K562 (cell line): Measurements from ENCODE around the gene YARS1. TPM values are rescaled to one million over a fixed set of nuclear protein-coding genes. Genes with fewer than 3 reads are reported as not detected.

ENCODE experiments used
- ATAC-seq: fragments of 200-7000 bp; cut with Tn5 transposase; 3 replicates; pipeline ENCODE4 v1.9.1; 2020; ENCODE audit warnings: moderate library complexity
- BruUV-seq: library from RNA; stranded (reverse); fragments of 400-500 nt; replicated peaks from 2 replicates; lab custom pipeline; 2021; lab: Mats Ljungman, UMichigan
- CTCF ChIA-PET: fragments of 300-600 bp; formaldehyde crosslinking; extraction: SDS; loops from one replicate; lab custom pipeline; 2021; ENCODE audit warnings: low intra/inter-chr PET ratio; lab: Yijun Ruan, JAX
- POLR2A ChIA-PET: fragments of 300-600, 350-650 bp; sonication (Branson Sonifier 250); formaldehyde crosslinking; extraction: SDS; loops from one replicate; lab custom pipeline; 2021; ENCODE audit warnings: antibody characterized with exemption, inconsistent platforms; lab: Yijun Ruan, JAX
- DNase-seq, 4 experiments: peaks; one replicate each; pipeline versions ENCODE4 v3.0.0 to v3.0.0-alpha.2; 2011 to 2018; ENCODE audit warnings: low spot score in 3 of 4, mixed read lengths in 3 of 4; ENCODE audit errors: extremely low read depth in 1 of 4
- FAIRE-seq: peaks from 2 replicates; lab custom pipeline; 2011; peaks lifted over from hg19 to GRCh38; lab: Jason Lieb, UNC
- H2AFZ ChIP-seq: 2 replicates; pipeline ENCODE4 v1.6.0; 2011; ENCODE audit warnings: low read depth, low read length, control low read depth, inconsistent platforms
- H3K27ac ChIP-seq: fragments of 200-600 bp; 3 replicates; pipeline ENCODE4 v1.8.0; 2011; ENCODE audit warnings: low read depth, mild to moderate bottlenecking, control low read depth, inconsistent platforms, low read length, moderate library complexity, mixed read lengths; ENCODE audit errors: extremely low read depth
- H3K27me3 ChIP-seq, 2 experiments: fragments of 300-600 bp in 1 of 2; 2 replicates in 1 of 2; 3 replicates in 1 of 2; pipeline versions ENCODE4 v1.6.0 to v1.8.0; 2011; ENCODE audit warnings: inconsistent platforms in 2 of 2, low read length in 2 of 2, mild to moderate bottlenecking in 1 of 2, mixed read lengths in 1 of 2, moderate library complexity in 1 of 2; ENCODE audit not compliant: control insufficient read depth in 2 of 2, insufficient read depth in 2 of 2
- H3K36me3 ChIP-seq: fragments of 300-600 bp; 3 replicates; pipeline ENCODE4 v1.8.0; 2011; ENCODE audit warnings: mild to moderate bottlenecking, low read length, inconsistent platforms; ENCODE audit not compliant: control insufficient read depth, insufficient read depth
- H3K4me1 ChIP-seq, 2 experiments: fragments of 200-600 bp in 1 of 2; replicated peaks in 1 of 2; 2 replicates in 1 of 2; 3 replicates in 1 of 2; pipeline versions ENCODE4 v1.5.1 to v1.8.0; 2011; ENCODE audit warnings: inconsistent platforms in 2 of 2, low read length in 2 of 2, mild to moderate bottlenecking in 1 of 2, mixed read lengths in 1 of 2, moderate library complexity in 1 of 2; ENCODE audit not compliant: control insufficient read depth in 2 of 2, insufficient read depth in 2 of 2
- H3K4me2 ChIP-seq: 2 replicates; pipeline ENCODE4 v1.6.1; 2011; ENCODE audit warnings: low read length, control low read depth, inconsistent platforms, mixed read lengths; ENCODE audit not compliant: insufficient read depth
- H3K4me3 ChIP-seq: fragments of 200-600 bp; sonication (generic), shearing (Covaris generic); 2 replicates; pipeline ENCODE4 v1.5.1; 2016; ENCODE audit warnings: control low read depth, inconsistent platforms
- H3K79me2 ChIP-seq: fragments of 200-600 bp; 3 replicates; pipeline ENCODE4 v1.8.0; 2011; ENCODE audit warnings: low read length, inconsistent platforms; ENCODE audit not compliant: control insufficient read depth, insufficient read depth
- H3K9ac ChIP-seq, 2 experiments: 2 replicates each; pipeline versions ENCODE4 v1.6.0 to v1.6.1; 2011; ENCODE audit warnings: low read depth in 2 of 2, low read length in 2 of 2, control low read depth in 1 of 2, inconsistent platforms in 1 of 2, mild to moderate bottlenecking in 1 of 2, mixed read lengths in 1 of 2; ENCODE audit not compliant: insufficient read depth in 1 of 2
- H3K9me1 ChIP-seq: one replicate; pipeline ENCODE4 v1.6.0; 2011; ENCODE audit warnings: inconsistent platforms, mild to moderate bottlenecking, low read length, moderate library complexity; ENCODE audit not compliant: control insufficient read depth, insufficient read depth
- H3K9me3 ChIP-seq: replicated peaks from 2 replicates; pipeline ENCODE4 v1.5.1; 2011; ENCODE audit warnings: low read depth, low read length, inconsistent platforms; ENCODE audit not compliant: control insufficient read depth, insufficient read depth
- H4K20me1 ChIP-seq: replicated peaks from 2 replicates; pipeline ENCODE4 v1.6.1; 2011; ENCODE audit warnings: low read length, inconsistent platforms, mixed read lengths; ENCODE audit not compliant: control insufficient read depth, insufficient read depth
- FUS ChIP-seq: fragments of 200-400 bp; formaldehyde crosslinking; optimal IDR thresholded peaks from 2 replicates; pipeline ENCODE3; 2017; ENCODE audit warnings: low read depth, low read length
- GATAD2B ChIP-seq: fragments of 450-650 bp; IDR thresholded peaks from 2 replicates; pipeline ENCODE4 v1.6.1; 2017; ENCODE audit warnings: mild to moderate bottlenecking, borderline replicate concordance
- GTF2A2 ChIP-seq: IDR thresholded peaks from 2 replicates; pipeline ENCODE4 v1.6.1; 2016; ENCODE audit warnings: mild to moderate bottlenecking, missing genetic modification characterization, missing compliant biosample characterization
- HNRNPH1 ChIP-seq: fragments of 200-400 bp; formaldehyde crosslinking; optimal IDR thresholded peaks from 2 replicates; pipeline ENCODE3; 2017; ENCODE audit warnings: low read depth, mild to moderate bottlenecking, low read length, moderate library complexity
- KLF13 ChIP-seq: fragments of 450-650 bp; IDR thresholded peaks from 2 replicates; pipeline ENCODE4 v1.6.1; 2016; ENCODE audit warnings: missing genetic modification characterization, low read depth, mild to moderate bottlenecking, missing compliant biosample characterization, moderate library complexity, borderline replicate concordance
- NR1H2 ChIP-seq: sonication (generic); formaldehyde crosslinking; IDR thresholded peaks from 2 replicates; pipeline ENCODE4 v1.4.0; 2020; ENCODE audit warnings: mild to moderate bottlenecking, missing genetic modification reagents
- SIX5 ChIP-seq, 2 experiments: IDR thresholded peaks; 2 replicates each; pipeline ENCODE4 v1.6.1; 2011; ENCODE audit warnings: low read length in 2 of 2, borderline replicate concordance in 1 of 2, low read depth in 1 of 2, mild to moderate bottlenecking in 1 of 2, moderate library complexity in 1 of 2; ENCODE audit not compliant: insufficient read depth in 1 of 2
- TOE1 ChIP-seq, 2 experiments: fragments of 450-650 bp in 1 of 2; sonication (generic) in 1 of 2; formaldehyde crosslinking in 1 of 2; IDR thresholded peaks; 2 replicates each; pipeline versions ENCODE4 v1.7.1 to v1.8.0; 2016 to 2022; ENCODE audit warnings: borderline replicate concordance in 2 of 2, mild to moderate bottlenecking in 2 of 2, antibody characterized with exemption in 1 of 2, inconsistent platforms in 1 of 2, low read depth in 1 of 2, missing genetic modification reagents in 1 of 2, moderate library complexity in 1 of 2
- ZNF76 ChIP-seq: fragments of 250-450 bp; sonication (Bioruptor Pico); IDR thresholded peaks from 2 replicates; pipeline ENCODE4 v1.4.0; 2020; ENCODE audit warnings: mild to moderate bottlenecking, moderate library complexity, borderline replicate concordance
- WGBS: fragments of 100-300 bp; shearing (Covaris generic); methylation state at CpG from one replicate; pipeline ENCODE4 v1.1.6; 2016; ENCODE audit warnings: low coverage, mixed read lengths; ENCODE audit not compliant: insufficient coverage; ENCODE audit errors: missing lambda C conversion rate; 5-methylcytosine and 5-hydroxymethylcytosine counted together
- in situ Hi-C: fragments of 300-500 bp; cut with MboI; formaldehyde crosslinking; loops from 4 replicates; pipeline ENCODE4 v1.15.0; 2018; ENCODE audit warnings: inconsistent platforms, mixed read lengths
- intact Hi-C: fragments of 100-400 bp; cut with micrococcal nuclease; formaldehyde crosslinking; loops from 2 replicates; pipeline ENCODE4 v1.14.2; 2022
- polyA plus RNA-seq, 8 experiments: library from polyadenylated mRNA; depleted of rRNA in 4 of 8; stranded (reverse) in 5 of 8; unstranded in 3 of 8; fragments of >200 nt; fragmentation: Nextera tagmentation in 2 of 8; fragmentation: Illumina TruSeq in 1 of 8; extraction: Ambion mirVana in 2 of 8; extraction: Trizol in 1 of 8; gene quantifications; 2 replicates each; pipeline versions ENCODE4 v1.2.1 to v1.2.3, GENCODE V29; 2011 to 2014; ENCODE audit warnings: inconsistent platforms in 1 of 8, missing spikeins in 1 of 8
- total RNA-seq, 7 experiments: library from RNA; depleted of rRNA in 6 of 7; stranded (reverse); fragments of >200 nt in 6 of 7; fragmentation: Illumina TruSeq in 2 of 7; extraction: Trizol in 2 of 7; gene quantifications; 2 replicates each; pipeline versions ENCODE4 v1.2.1 to v1.2.3, GENCODE V29; 2011 to 2021; ENCODE audit warnings: low replicate concordance in 1 of 7
- TF ChIP-seq, protein P1 (sequence below): fragments of 450-650 bp; IDR thresholded peaks from one replicate; pipeline ENCODE4 v1.6.1; 2018; ENCODE audit warnings: mild to moderate bottlenecking, moderate library complexity; ENCODE audit not compliant: partially characterized antibody
- TF ChIP-seq, protein P2 (sequence below): fragments of 250-450 bp; sonication (Bioruptor Pico); IDR thresholded peaks from 2 replicates; pipeline ENCODE4 v1.5.0; 2022; ENCODE audit warnings: mild to moderate bottlenecking
- TF ChIP-seq, protein P3 (sequence below): fragments of 450-650 bp; IDR thresholded peaks from 2 replicates; pipeline ENCODE4 v1.7.1; 2018; ENCODE audit warnings: mild to moderate bottlenecking, low read depth; ENCODE audit not compliant: partially characterized antibody

The YARS1 gene
- total and polyA plus RNA-seq, 9 of the 15 experiments (the other 6 are each of a cell fraction or from before 2014, with no cell fraction given), result 66.2 to 336 (median 201) TPM

DNA sequence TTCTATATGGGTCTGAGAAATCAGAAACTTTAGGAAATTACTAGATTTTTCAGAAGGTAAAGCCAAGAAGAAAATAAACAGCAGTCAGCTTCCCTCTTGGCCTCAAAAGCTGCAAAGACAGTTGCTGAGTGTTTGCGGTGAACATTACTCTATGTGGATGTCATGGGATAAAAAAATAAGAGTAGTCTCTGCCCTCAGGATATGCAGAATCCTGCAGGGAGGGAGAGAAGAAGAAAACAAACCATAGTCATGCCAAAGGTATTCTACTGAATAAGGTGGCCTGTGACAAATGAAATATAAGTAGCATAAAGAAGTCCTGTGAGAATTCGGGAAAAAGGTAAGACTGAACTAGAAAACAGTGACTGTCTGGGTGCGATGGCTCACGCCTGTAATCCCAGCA, 19.0 kb downstream of the YARS1 start:
- no peak overlapping the region for H3K4me3 ChIP-seq
- BruUV-seq, result no TSS peak
- CTCF ChIA-PET, result no interaction called here
- intact Hi-C loops, result no loop called here
- H3K9me1 ChIP-seq, result peaks cover 3% of the 10 kb centered on the region
- no peaks in the 10 kb centered on the region for H3K9me3 ChIP-seq
- peaks cover 0 to 4% of the 10 kb centered on the region in 2 experiments; a peak in 1 of 5 replicates for H3K4me1 ChIP-seq
- TF ChIP-seq, protein P1, sequence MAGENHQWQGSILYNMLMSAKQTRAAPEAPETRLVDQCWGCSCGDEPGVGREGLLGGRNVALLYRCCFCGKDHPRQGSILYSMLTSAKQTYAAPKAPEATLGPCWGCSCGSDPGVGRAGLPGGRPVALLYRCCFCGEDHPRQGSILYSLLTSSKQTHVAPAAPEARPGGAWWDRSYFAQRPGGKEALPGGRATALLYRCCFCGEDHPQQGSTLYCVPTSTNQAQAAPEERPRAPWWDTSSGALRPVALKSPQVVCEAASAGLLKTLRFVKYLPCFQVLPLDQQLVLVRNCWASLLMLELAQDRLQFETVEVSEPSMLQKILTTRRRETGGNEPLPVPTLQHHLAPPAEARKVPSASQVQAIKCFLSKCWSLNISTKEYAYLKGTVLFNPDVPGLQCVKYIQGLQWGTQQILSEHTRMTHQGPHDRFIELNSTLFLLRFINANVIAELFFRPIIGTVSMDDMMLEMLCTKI, result no peak
- no peak for TF ChIP-seq NR1H2
- no peak for TF ChIP-seq GATAD2B
- TF ChIP-seq, protein P2, sequence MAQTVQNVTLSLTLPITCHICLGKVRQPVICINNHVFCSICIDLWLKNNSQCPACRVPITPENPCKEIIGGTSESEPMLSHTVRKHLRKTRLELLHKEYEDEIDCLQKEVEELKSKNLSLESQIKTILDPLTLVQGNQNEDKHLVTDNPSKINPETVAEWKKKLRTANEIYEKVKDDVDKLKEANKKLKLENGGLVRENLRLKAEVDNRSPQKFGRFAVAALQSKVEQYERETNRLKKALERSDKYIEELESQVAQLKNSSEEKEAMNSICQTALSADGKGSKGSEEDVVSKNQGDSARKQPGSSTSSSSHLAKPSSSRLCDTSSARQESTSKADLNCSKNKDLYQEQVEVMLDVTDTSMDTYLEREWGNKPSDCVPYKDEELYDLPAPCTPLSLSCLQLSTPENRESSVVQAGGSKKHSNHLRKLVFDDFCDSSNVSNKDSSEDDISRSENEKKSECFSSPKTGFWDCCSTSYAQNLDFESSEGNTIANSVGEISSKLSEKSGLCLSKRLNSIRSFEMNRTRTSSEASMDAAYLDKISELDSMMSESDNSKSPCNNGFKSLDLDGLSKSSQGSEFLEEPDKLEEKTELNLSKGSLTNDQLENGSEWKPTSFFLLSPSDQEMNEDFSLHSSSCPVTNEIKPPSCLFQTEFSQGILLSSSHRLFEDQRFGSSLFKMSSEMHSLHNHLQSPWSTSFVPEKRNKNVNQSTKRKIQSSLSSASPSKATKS (CRISPR knock-in tag), result no peak
- TF ChIP-seq ZNF76 (CRISPR knock-in tag), result no peak
- no peak for TF ChIP-seq KLF13 (tag)
- TF ChIP-seq, protein P3, sequence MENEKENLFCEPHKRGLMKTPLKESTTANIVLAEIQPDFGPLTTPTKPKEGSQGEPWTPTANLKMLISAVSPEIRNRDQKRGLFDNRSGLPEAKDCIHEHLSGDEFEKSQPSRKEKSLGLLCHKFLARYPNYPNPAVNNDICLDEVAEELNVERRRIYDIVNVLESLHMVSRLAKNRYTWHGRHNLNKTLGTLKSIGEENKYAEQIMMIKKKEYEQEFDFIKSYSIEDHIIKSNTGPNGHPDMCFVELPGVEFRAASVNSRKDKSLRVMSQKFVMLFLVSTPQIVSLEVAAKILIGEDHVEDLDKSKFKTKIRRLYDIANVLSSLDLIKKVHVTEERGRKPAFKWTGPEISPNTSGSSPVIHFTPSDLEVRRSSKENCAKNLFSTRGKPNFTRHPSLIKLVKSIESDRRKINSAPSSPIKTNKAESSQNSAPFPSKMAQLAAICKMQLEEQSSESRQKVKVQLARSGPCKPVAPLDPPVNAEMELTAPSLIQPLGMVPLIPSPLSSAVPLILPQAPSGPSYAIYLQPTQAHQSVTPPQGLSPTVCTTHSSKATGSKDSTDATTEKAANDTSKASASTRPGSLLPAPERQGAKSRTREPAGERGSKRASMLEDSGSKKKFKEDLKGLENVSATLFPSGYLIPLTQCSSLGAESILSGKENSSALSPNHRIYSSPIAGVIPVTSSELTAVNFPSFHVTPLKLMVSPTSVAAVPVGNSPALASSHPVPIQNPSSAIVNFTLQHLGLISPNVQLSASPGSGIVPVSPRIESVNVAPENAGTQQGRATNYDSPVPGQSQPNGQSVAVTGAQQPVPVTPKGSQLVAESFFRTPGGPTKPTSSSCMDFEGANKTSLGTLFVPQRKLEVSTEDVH, result no peak
- no peak for TF ChIP-seq FUS
- no peak for TF ChIP-seq GTF2A2 (tag)
- no peak for TF ChIP-seq HNRNPH1
- TF ChIP-seq SIX5 (IDR thresholded peaks at IDR 0.05; ENCODE audit: borderline replicate concordance in 1 of 2, insufficient read depth in 1 of 2, low read depth in 1 of 2, low read length in 2 of 2), result no peak
- TF ChIP-seq TOE1 (IDR thresholded peaks at IDR 0.05; ENCODE audit: borderline replicate concordance), result no peak
- TF ChIP-seq TOE1 (CRISPR knock-in tag; IDR thresholded peaks at IDR 0.05; ENCODE audit: borderline replicate concordance, low read depth), result no peak
- TF ChIP-seq, all 486 proteins: peak for 0
- Histone ChIP-seq H4K20me1 (no peaks in the 10 kb centered on the region), H3K27ac (no peak overlapping the region), H3K9ac (no peak overlapping the region), H3K27me3 (no peaks in the 10 kb centered on the region), H3K36me3 (peaks cover 83% of the 10 kb centered on the region), H3K4me2 (no peak overlapping the region), H3K79me2 (peaks cover 20% of the 10 kb centered on the region; the same call in 1 of the 3 replicates), H2AFZ (no peak overlapping the region)
- DNase-seq, result no peak
- POLR2A ChIA-PET, result interaction anchor here (0.7 to 1.2 kb wide), 4 partner anchors 14 to 403 kb away, joined by 3 read pairs; no protein-coding TSS in a partner anchor
- 96% methylated on average over 4 of the region's 4 CpGs for WGBS
- no peak for ATAC-seq
- FAIRE-seq, result no peak
- in situ Hi-C loops, result no loop called here
